Psoas muscle (tissue), 8 donors: ENCODE results near the gene MB. TPM values are rescaled to one million over a fixed set of nuclear protein-coding genes. Genes with fewer than 3 reads are reported as not detected.

Experiments used
- ATAC-seq, 4 donors: fragments of 200-7000 bp; cut with Tn5 transposase; one replicate each; pipeline ENCODE4 v1.9.1; 2020; ENCODE audit warnings: moderate library complexity in 3 of 4, mild to moderate bottlenecking in 2 of 4
- DNase-seq, 2 donors: peaks; one replicate each; pipeline ENCODE4 v3.0.0-alpha.2; 2020
- H3K27ac ChIP-seq: fragments of 200-600 bp; one replicate; pipeline ENCODE4 v1.8.0; 2022
- H3K27me3 ChIP-seq, 3 donors: fragments of 200-600 bp in 1 of 3; one replicate each; pipeline versions ENCODE4 v1.6.1 to v1.8.0; 2013 to 2022; ENCODE audit warnings: low read length in 2 of 3, mild to moderate bottlenecking in 2 of 3, moderate library complexity in 1 of 3; ENCODE audit not compliant: insufficient read depth in 3 of 3
- H3K36me3 ChIP-seq, 2 donors: fragments of 200-600 bp in 1 of 2; one replicate each; pipeline versions ENCODE4 v1.6.1 to v1.8.0; 2013 to 2022; ENCODE audit warnings: low read depth in 1 of 2, mild to moderate bottlenecking in 1 of 2, moderate library complexity in 1 of 2; ENCODE audit not compliant: insufficient read depth in 1 of 2
- H3K4me1 ChIP-seq: fragments of 200-600 bp; one replicate; pipeline ENCODE4 v1.8.0; 2022
- H3K4me3 ChIP-seq: fragments of 200-600 bp; one replicate; pipeline ENCODE4 v1.8.0; 2022; ENCODE audit warnings: mild to moderate bottlenecking
- H3K9me3 ChIP-seq: fragments of 200-600 bp; one replicate; pipeline ENCODE4 v1.8.0; 2022
- WGBS, 3 donors: extraction: QIAGEN DNeasy Blood & Tissue Kit; methylation state at CpG; one replicate each; pipeline versions ENCODE4 v1.1.6 to v1.1.7; 2013; 5-methylcytosine and 5-hydroxymethylcytosine counted together
- intact Hi-C, 2 donors: fragments of 100-400 bp; cut with DNase I; formaldehyde crosslinking; loops; one replicate each; pipeline versions ENCODE4 v1.11.0 to v1.14.2; 2022
- polyA plus RNA-seq, 3 donors: library from polyadenylated mRNA; stranded (reverse); fragments of 200-250 nt; gene quantifications; one replicate each; pipeline ENCODE4 v1.2.3, GENCODE V29; 2013
- total RNA-seq, 4 donors: library from RNA; stranded (reverse); fragmentation: NEBNext Ultra II Directional in 2 of 4; extraction: Animal tissue kit (Norgen Biotek cat#: 25700) in 2 of 4; gene quantifications; one replicate each; pipeline versions ENCODE4 v1.2.1 to v1.2.4, GENCODE V29; 2021 to 2023
- TF ChIP-seq, protein P1 (sequence below): fragments of 200-600 bp; IDR thresholded peaks from one replicate; pipeline ENCODE4 v1.8.0; 2022; ENCODE audit warnings: antibody characterized with exemption
- donor health status: healthy with polysubstance abuse.
- donor health status: DM: no; HTN: no; CAD: no; lungs with moderate emphysema.
- donor health status: Bipolar disorder and iron deficiency.
- donor health status: healthy.
- donor health status: DM: yes; HTN: yes; CAD: no.
- donor health status: DM: no; HTN: no; CAD: no.
- donor health status: DM: no; HTN: no; CAD: no.
- donor health status: DM: yes; HTN: yes; CAD: no.

The MB gene
- total and polyA plus RNA-seq, 7 donors: 6,836 to 12,606 (median 9,385) TPM

DNA sequence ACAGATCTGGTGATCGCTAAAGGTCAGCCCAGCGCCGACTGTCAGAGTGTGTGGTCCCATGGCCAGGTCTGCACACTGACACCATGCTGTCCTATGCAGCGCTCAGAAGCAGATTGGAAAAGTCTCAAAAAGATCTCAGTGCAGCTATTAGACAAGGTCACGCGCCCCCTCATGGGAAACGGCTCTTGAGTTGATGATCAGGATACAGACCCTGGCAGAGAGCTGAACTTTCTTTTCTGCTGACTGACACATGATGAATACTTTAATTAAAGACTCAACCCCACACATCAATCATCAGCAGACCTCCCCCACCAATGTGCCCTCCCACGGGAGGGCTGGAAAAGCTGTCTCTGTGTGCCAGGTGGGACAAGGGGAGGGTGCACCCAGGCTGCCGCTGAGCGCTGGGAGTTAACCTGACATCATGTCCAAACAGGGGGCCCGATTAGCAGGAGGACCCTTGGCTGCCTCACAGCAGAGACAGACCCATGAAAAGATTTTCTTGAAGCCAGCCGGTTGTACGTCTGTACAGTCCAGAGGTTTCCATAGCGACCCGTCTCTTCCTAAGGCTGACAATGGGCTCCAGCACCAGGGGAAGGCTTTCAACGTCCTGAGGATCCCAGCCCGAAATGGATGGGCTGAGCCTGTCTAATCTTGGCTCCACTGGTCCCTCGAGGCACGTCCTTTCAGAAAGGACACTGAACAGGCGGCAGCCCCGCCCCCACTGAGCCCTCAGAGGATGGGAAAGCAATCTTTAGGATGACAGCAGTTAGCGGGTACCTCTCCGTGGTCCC lies 49.6 kb downstream of the MB start:
- peak in 1 of 4 donors; percentile 32 for ATAC-seq
- intact Hi-C loops: no loop called here
- Histone ChIP-seq H3K4me3 (no peak overlapping the region), H3K4me1 (no peaks in the 10 kb centered on the region), H3K27me3 (no peaks in the 10 kb centered on the region), H3K9me3 (no peaks in the 10 kb centered on the region), H3K36me3 (no peaks in the 10 kb centered on the region), H3K27ac (no peak overlapping the region)
- TF ChIP-seq, protein P1, sequence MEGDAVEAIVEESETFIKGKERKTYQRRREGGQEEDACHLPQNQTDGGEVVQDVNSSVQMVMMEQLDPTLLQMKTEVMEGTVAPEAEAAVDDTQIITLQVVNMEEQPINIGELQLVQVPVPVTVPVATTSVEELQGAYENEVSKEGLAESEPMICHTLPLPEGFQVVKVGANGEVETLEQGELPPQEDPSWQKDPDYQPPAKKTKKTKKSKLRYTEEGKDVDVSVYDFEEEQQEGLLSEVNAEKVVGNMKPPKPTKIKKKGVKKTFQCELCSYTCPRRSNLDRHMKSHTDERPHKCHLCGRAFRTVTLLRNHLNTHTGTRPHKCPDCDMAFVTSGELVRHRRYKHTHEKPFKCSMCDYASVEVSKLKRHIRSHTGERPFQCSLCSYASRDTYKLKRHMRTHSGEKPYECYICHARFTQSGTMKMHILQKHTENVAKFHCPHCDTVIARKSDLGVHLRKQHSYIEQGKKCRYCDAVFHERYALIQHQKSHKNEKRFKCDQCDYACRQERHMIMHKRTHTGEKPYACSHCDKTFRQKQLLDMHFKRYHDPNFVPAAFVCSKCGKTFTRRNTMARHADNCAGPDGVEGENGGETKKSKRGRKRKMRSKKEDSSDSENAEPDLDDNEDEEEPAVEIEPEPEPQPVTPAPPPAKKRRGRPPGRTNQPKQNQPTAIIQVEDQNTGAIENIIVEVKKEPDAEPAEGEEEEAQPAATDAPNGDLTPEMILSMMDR: no peak
- no peak for DNase-seq
- 44 to 55% (median 54%) methylated on average over 23 of the region's 23 CpGs for WGBS, 3 donors

DNA sequence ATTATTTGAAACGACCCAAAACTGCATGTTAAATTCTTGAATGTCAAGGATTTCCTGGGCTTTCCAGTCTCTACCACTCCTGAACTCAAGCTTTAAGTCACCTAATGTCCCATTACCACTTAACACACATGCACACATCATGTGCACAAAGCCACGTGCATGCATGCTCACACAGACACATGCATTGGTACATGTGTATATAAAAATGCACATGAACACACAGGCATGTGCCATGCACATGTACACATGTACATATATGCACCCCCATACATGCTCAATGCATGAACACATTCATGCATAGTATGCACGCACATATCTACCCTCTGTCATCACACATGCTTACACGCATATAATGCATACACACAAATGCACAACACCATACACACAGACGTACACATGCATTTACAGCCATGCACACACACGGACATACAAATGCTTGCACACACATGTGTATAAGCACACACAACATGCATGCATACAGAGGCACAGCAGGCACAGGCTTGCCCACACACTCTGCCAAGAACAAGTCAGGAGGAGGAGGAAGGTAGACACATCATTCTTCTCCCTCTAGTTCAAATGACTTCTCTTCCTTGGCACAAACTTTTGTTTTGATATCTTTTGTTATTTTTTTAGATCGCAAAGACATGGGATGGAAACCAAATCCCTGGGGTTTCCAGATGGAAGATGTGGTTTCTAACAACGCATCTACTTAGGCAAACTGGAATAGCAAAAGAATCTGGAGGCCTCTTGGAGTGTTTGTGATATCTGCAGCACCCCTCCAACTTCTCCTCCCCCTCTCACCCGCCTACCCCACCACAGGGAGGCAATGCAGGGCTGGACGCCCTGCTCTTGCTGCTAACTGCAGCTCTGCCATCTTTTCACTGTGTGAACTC lies 51.9 kb downstream of the MB start:
- ATAC-seq (no peak), DNase-seq (no peak)
- Histone ChIP-seq H3K36me3 (no peaks in the 10 kb centered on the region), H3K9me3 (no peaks in the 10 kb centered on the region), H3K4me1 (no peaks in the 10 kb centered on the region), H3K27ac (no peak overlapping the region), H3K4me3 (no peak overlapping the region), H3K27me3 (no peaks in the 10 kb centered on the region)
- intact Hi-C loops: no loop called here
- 63 to 67% (median 64%) methylated on average over 10 of the region's 10 CpGs for WGBS, 3 donors
- TF ChIP-seq, protein P1: no peak

DNA sequence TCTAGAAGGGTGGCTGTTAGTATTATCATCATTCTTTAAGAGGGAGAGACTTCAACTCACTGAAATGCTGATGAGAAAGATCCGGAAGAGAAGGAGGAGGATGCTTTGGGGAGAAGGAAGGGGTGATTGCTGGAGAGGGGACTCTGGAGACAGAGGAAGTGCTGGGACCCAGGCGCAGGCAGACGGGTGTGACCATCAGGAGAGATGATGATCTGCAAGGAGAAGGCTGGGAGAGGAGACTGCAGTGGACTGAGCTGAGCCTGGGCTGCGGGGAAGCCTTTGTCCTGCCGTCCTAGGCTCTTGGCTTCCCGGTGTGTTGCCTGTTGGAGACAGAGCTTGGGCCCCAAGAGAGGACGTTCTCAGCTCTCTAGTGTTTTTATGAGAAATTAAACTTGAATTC lies 53.9 kb downstream of the MB start:
- Histone ChIP-seq H3K27ac (no peak overlapping the region), H3K9me3 (no peaks in the 10 kb centered on the region), H3K4me1 (no peaks in the 10 kb centered on the region), H3K36me3 (no peaks in the 10 kb centered on the region), H3K4me3 (no peak overlapping the region), H3K27me3 (no peaks in the 10 kb centered on the region)
- ATAC-seq: no peak
- no peak for DNase-seq
- intact Hi-C loops: no loop called here
- TF ChIP-seq, protein P1: no peak
- 80 to 81% (median 80%) methylated on average over 7 of the region's 7 CpGs for whole genome bisulfite sequencing, 3 donors

DNA sequence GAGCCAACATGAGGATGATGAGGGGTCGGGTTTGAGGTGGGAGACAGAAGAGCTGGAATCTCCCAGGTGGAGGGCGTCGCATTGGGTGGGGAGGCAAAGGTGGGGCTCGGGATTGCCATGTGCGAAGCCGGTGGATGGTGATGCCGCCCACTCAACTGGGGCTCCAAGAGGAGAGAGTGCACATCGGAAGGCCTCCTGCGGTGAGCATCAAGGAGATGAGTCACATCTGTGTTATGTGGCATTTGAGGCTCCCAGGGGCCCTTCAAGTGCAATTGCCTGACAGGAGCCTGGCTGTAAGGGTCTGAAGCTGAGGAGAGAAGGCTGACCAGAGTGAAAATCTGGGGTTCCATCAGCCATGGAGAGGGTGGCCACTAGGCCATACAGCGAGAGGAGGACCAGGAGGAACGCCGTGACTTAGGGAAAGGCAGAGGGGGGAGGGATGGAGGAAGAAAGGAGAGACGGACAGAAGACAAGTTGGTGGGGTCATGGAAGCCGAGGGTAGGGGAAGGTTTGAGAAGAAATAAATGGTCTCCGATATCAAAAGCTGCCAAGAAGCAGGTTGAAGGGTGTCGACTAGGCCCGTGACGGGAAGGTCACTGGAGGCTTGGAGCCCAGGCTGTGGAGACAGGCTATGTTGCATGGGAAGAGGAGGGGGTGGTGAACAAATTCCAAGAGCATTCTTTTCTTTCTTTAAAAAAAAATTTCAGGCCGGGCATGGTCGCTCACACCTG lies 55.2 kb downstream of the MB start:
- ATAC-seq (no peak), DNase-seq (no peak)
- Histone ChIP-seq H3K4me3 (no peak overlapping the region), H3K36me3 (no peaks in the 10 kb centered on the region), H3K9me3 (no peaks in the 10 kb centered on the region), H3K4me1 (no peaks in the 10 kb centered on the region), H3K27me3 (no peaks in the 10 kb centered on the region), H3K27ac (no peak overlapping the region)
- TF ChIP-seq, protein P1: no peak
- intact Hi-C loops: no loop called here
- 90 to 96% (median 94%) methylated on average over 20 of the region's 20 CpGs for WGBS, 3 donors
